Brain microvascular endothelial cell (primary cell): ENCODE data around the gene CPN1.

Source experiments
- DNase-seq: peaks from one replicate; pipeline ENCODE4 v3.0.0-alpha.2; 2020
- H3K27ac ChIP-seq: fragments of 250-450 bp; sonication (Bioruptor Pico); 2 replicates; pipeline ENCODE4 v1.5.1; 2020; ENCODE audit warnings: mild to moderate bottlenecking, moderate library complexity
- H3K27me3 ChIP-seq: fragments of 250-450 bp; sonication (Bioruptor Pico); replicated peaks from 2 replicates; pipeline ENCODE4 v1.5.1; 2020; ENCODE audit warnings: mild to moderate bottlenecking
- H3K36me3 ChIP-seq: fragments of 250-450 bp; sonication (Bioruptor Pico); replicated peaks from 2 replicates; pipeline ENCODE4 v1.5.1; 2020; ENCODE audit warnings: mild to moderate bottlenecking
- H3K4me3 ChIP-seq: 2 replicates; pipeline ENCODE4 v1.5.1; 2011; ENCODE audit warnings: low read depth, mild to moderate bottlenecking, control low read depth, low read length, moderate library complexity
- in situ Hi-C: cut with HindIII; loops from 2 replicates; pipeline ENCODE4 v1.10.0; 2017; ENCODE audit warnings: low sequenced_read_pairs, low pct_ligation_motif_present
- TF ChIP-seq, protein P1 (sequence below): IDR thresholded peaks from 2 replicates; pipeline ENCODE4 v1.5.1; 2011; ENCODE audit warnings: low read depth, mild to moderate bottlenecking, moderate library complexity, low read length, control low read depth, inconsistent platforms; ENCODE audit errors: missing control alignments

The CPN1 gene

DNA sequence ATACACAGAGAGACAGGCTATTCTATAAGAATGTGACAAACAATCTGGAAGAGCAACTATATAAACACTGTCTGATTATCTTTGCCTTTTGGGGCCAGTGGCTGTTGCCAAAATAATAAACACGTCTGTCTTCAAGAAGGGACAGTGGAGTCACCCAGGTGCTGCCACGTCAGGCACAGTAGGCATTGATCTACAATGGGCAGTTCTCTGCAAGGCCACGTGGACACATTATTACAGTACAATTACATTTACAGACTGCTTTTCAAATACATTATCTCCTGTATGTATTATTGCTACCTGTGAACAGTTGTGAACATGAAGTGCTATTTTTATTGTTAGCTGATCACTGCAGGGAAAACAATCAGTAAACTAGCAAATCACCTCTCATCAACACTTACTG, 86.0 kb downstream of the CPN1 start:
- TF ChIP-seq, protein P1, sequence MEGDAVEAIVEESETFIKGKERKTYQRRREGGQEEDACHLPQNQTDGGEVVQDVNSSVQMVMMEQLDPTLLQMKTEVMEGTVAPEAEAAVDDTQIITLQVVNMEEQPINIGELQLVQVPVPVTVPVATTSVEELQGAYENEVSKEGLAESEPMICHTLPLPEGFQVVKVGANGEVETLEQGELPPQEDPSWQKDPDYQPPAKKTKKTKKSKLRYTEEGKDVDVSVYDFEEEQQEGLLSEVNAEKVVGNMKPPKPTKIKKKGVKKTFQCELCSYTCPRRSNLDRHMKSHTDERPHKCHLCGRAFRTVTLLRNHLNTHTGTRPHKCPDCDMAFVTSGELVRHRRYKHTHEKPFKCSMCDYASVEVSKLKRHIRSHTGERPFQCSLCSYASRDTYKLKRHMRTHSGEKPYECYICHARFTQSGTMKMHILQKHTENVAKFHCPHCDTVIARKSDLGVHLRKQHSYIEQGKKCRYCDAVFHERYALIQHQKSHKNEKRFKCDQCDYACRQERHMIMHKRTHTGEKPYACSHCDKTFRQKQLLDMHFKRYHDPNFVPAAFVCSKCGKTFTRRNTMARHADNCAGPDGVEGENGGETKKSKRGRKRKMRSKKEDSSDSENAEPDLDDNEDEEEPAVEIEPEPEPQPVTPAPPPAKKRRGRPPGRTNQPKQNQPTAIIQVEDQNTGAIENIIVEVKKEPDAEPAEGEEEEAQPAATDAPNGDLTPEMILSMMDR: no peak
- no peak for DNase-seq
- H3K27ac ChIP-seq: no peak overlapping the region
- in situ Hi-C loops: no loop called here
- H3K27me3 ChIP-seq: no peaks in the 10 kb centered on the region
- H3K36me3 ChIP-seq: peaks cover 14% of the 10 kb centered on the region
- no peak overlapping the region for H3K4me3 ChIP-seq

DNA sequence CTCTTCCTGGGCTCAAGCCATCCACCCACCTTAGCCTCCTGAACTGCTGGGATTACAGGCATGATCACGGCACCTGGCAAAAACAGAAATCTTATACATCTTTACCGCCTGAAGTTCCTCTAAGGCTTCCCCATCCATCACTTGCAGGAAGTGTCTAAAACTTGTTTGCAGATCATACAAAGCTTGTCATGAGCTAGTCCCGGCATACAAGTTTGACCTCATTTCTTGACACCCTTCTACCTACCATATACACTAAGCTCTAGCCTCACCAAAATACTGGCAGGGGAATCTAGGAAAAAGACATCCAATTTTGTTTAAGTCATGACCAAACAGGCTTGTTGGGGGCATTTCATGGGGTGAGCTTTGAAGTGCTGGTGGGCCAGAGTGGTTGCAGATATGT, 86.4 kb downstream of the CPN1 start:
- Histone ChIP-seq H3K36me3 (peaks cover 11% of the 10 kb centered on the region), H3K27ac (no peak overlapping the region), H3K27me3 (no peaks in the 10 kb centered on the region), H3K4me3 (no peak overlapping the region)
- DNase-seq: no peak
- TF ChIP-seq, protein P1: no peak
- in situ Hi-C loops: no loop called here

DNA sequence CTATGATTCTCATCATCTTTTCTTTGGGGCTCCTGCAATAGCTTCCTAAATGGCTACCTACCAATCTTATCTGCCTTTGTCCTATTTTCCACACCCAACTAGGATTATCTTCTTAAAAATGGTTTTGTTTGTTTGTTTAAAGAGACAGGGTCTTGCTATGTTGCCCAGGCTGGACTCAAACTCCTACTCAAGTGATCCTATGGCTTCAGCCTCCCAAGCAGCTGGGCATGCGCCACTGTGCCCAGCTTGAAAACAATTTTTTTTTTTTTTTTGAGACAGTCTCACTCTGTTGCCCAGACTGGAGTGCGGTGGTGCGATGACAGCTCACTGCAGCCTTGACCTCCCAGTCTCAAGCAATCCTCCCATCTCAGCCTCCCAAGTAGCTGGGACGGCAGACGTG, 86.9 kb downstream of the CPN1 start:
- Histone ChIP-seq H3K4me3 (no peak overlapping the region), H3K27me3 (no peaks in the 10 kb centered on the region), H3K36me3 (peaks cover 8% of the 10 kb centered on the region), H3K27ac (peak overlapping the region; percentile 63)
- TF ChIP-seq, protein P1: no peak
- DNase-seq: no peak
- in situ Hi-C loops: no loop called here

DNA sequence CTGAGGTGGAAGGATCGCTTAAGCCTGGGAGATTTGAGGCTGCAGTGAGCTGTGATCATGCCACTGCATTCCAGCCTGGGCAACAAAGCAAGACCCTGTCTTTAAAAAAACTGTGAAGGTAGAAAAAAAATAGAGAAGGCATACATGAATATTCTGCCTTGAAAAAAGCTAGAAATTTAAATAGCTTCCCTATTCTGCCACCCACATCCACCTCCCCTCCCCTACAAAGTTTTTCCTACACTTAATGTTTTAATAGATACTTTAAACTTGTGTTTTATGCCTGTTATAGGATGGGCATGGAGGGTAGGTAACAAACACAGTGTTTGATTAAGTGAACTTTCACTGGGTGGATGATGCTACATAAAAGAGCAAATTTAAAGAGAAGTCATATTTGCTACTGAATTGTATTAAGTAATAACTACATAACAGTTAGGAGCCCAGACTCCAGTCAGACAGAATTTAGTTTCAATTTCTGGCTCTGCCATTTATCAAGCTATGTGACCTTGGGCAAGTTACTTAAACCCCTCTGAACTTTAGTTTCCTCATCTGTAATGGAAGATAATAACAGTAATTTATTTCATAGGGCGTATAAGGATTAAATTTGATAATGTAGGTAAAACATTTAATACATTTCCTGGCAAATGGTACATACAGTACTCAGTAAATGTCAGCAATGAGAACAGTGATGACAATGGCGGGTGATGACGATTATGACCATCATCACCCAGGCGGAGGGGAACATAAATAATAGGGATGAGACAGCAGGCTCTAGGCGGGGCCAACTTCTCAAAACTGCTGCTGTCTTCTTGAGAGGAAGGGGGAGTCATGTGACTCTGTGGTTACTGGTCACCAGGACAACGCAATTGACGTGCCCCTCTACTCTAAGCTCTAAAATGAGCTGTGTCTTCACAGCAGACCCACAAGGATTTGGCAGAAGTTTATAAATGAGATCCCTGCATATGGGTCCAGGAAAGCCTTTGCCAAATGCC, 87.7 kb downstream of the CPN1 start:
- TF ChIP-seq, protein P1: no peak
- peaks cover 4% of the 10 kb centered on the region for H3K36me3 ChIP-seq
- H3K27me3 ChIP-seq: no peaks in the 10 kb centered on the region
- peak overlapping the region; percentile 63 for H3K27ac ChIP-seq
- DNase-seq: peak; percentile 94
- in situ Hi-C loops: no loop called here
- H3K4me3 ChIP-seq: no peak overlapping the region
